A549 (cell line): ENCODE data around the gene TCF7L1. TPM values are rescaled to one million over a fixed set of nuclear protein-coding genes. Genes with fewer than 3 reads are reported as not detected.

Experiments used
- ATAC-seq, 2 experiments: fragments of 200-7000 bp in 1 of 2; fragments of >200 bp in 1 of 2; cut with Nextera tagmentation in 1 of 2; cut with Tn5 transposase in 1 of 2; 3 replicates each; pipeline versions ENCODE4 v1.8.0 to v1.9.1; 2018 to 2020; ENCODE audit warnings: mild to moderate bottlenecking in 1 of 2, moderate library complexity in 1 of 2
- CTCF ChIA-PET: fragments of 300-600 bp; sonication (Branson Sonifier 250); formaldehyde crosslinking; extraction: SDS; loops from one replicate; lab custom pipeline; 2021; ENCODE audit warnings: antibody characterized with exemption, inconsistent platforms; lab: Yijun Ruan, JAX
- POLR2A ChIA-PET: fragments of 350-600 bp; formaldehyde crosslinking; extraction: SDS; loops from one replicate; lab custom pipeline; 2021; ENCODE audit warnings: antibody characterized with exemption, inconsistent platforms; lab: Yijun Ruan, JAX
- DNase-seq, 2 experiments: peaks; one replicate each; pipeline versions ENCODE4 v3.0.0 to v3.0.0-alpha.2; 2011 to 2016; ENCODE audit warnings: low read depth in 1 of 2, low spot score in 1 of 2
- FAIRE-seq: peaks from 2 replicates; lab custom pipeline; 2011; peaks lifted over from hg19 to GRCh38; lab: Jason Lieb, UNC
- H3K27ac ChIP-seq, 2 experiments: fragments of >200 bp; sonication (Bioruptor Twin); formaldehyde crosslinking; 3 replicates each; pipeline ENCODE4 v1.5.1; 2016 to 2017
- H3K4me1 ChIP-seq: fragments of >200 bp; sonication (Bioruptor Twin); formaldehyde crosslinking; 3 replicates; pipeline ENCODE4 v1.6.1; 2016
- H3K4me2 ChIP-seq: fragments of >200 bp; sonication (Bioruptor Twin); formaldehyde crosslinking; 3 replicates; pipeline ENCODE4 v1.6.1; 2016
- H3K4me3 ChIP-seq: fragments of >200 bp; sonication (Bioruptor Twin); formaldehyde crosslinking; 3 replicates; pipeline ENCODE4 v1.5.1; 2016
- H3K9me3 ChIP-seq: fragments of >200 bp; sonication (Bioruptor Twin); formaldehyde crosslinking; 3 replicates; pipeline ENCODE4 v1.6.1; 2016
- CBX8 ChIP-seq: fragments of 200-600 bp; sonication (generic); IDR thresholded peaks from 2 replicates; pipeline ENCODE4 v1.6.1; 2016
- EHF ChIP-seq: fragments of 250-450 bp; sonication (Bioruptor Pico); IDR thresholded peaks from 2 replicates; pipeline ENCODE4 v1.5.0; 2020; ENCODE audit warnings: mild to moderate bottlenecking
- ELK1 ChIP-seq: fragments of 150-350 bp; IDR thresholded peaks from 2 replicates; pipeline ENCODE4 v1.6.1; 2014; ENCODE audit warnings: low read depth, mild to moderate bottlenecking, low read length
- FOSB ChIP-seq: fragments of 250-450 bp; sonication (Bioruptor Pico); IDR thresholded peaks from 2 replicates; pipeline ENCODE4 v1.5.0; 2020; ENCODE audit warnings: mild to moderate bottlenecking, moderate library complexity
- FOXS1 ChIP-seq: fragments of 250-450 bp; sonication (Bioruptor Pico); IDR thresholded peaks from 2 replicates; pipeline ENCODE4 v1.5.0; 2020; ENCODE audit warnings: mild to moderate bottlenecking, moderate library complexity
- GATA3 ChIP-seq: IDR thresholded peaks from 2 replicates; pipeline ENCODE4 v1.6.1; 2012; ENCODE audit warnings: borderline replicate concordance
- HDAC2 ChIP-seq: fragments of 200-600 bp; sonication (generic); IDR thresholded peaks from 2 replicates; pipeline ENCODE4 v1.6.1; 2016
- HES2 ChIP-seq: fragments of >200 bp; sonication (Bioruptor Twin); formaldehyde crosslinking; IDR thresholded peaks from 2 replicates; pipeline ENCODE4 v1.6.1; 2016
- HMGXB4 ChIP-seq: fragments of 250-450 bp; sonication (Bioruptor Pico); IDR thresholded peaks from 2 replicates; pipeline ENCODE4 v1.5.0; 2021; ENCODE audit warnings: mild to moderate bottlenecking, moderate library complexity, borderline replicate concordance
- HOXB13 ChIP-seq: fragments of 250-450 bp; sonication (Bioruptor Pico); IDR thresholded peaks from 2 replicates; pipeline ENCODE4 v1.5.0; 2020; ENCODE audit warnings: low read depth, mild to moderate bottlenecking, moderate library complexity
- HOXB5 ChIP-seq: fragments of 250-450 bp; sonication (Bioruptor Pico); IDR thresholded peaks from 2 replicates; pipeline ENCODE4 v1.5.0; 2020; ENCODE audit warnings: mild to moderate bottlenecking, moderate library complexity
- JUN ChIP-seq, 2 experiments: fragments of >200 bp; sonication (Bioruptor Twin); formaldehyde crosslinking; IDR thresholded peaks; 2 replicates in 1 of 2; 3 replicates in 1 of 2; pipeline ENCODE4 v1.6.1; 2016 to 2017
- JUNB ChIP-seq: fragments of >200 bp; sonication (Bioruptor Twin); formaldehyde crosslinking; IDR thresholded peaks from 2 replicates; pipeline ENCODE4 v1.6.1; 2016
- MYC ChIP-seq: IDR thresholded peaks from 2 replicates; pipeline ENCODE4 v1.6.1; 2012; ENCODE audit warnings: mild to moderate bottlenecking, inconsistent platforms, low read length, improper control_type of control experiment, borderline replicate concordance
- NFE2L2 ChIP-seq: fragments of 150-350 bp; conservative IDR thresholded peaks from 2 replicates; pipeline ENCODE4 v1.6.1; 2014; ENCODE audit warnings: low read length
- NPAS2 ChIP-seq: fragments of 250-450 bp; sonication (Bioruptor Pico); IDR thresholded peaks from 2 replicates; pipeline ENCODE4 v1.8.0; 2022; ENCODE audit warnings: mild to moderate bottlenecking, moderate library complexity, borderline replicate concordance
- PBX3 ChIP-seq: IDR thresholded peaks from 2 replicates; pipeline ENCODE4 v1.6.1; 2012
- PHF8 ChIP-seq: fragments of 200-600 bp; sonication (generic); IDR thresholded peaks from 2 replicates; pipeline ENCODE4 v1.6.1; 2016; ENCODE audit warnings: low read depth, mild to moderate bottlenecking, antibody characterized with exemption, moderate library complexity, borderline replicate concordance
- POLR2A ChIP-seq: IDR thresholded peaks from 2 replicates; pipeline ENCODE4 v1.6.1; 2012; ENCODE audit warnings: mild to moderate bottlenecking, low read length
- RAD21 ChIP-seq, 2 experiments: fragments of >200 bp in 1 of 2; sonication (Bioruptor Twin) in 1 of 2; formaldehyde crosslinking in 1 of 2; IDR thresholded peaks in 1 of 2; conservative IDR thresholded peaks in 1 of 2; 2 replicates in 1 of 2; 3 replicates in 1 of 2; pipeline ENCODE4 v1.6.1; 2012 to 2018; ENCODE audit warnings: inconsistent platforms in 1 of 2
- RARB ChIP-seq: fragments of 250-450 bp; sonication (Bioruptor Pico); IDR thresholded peaks from 2 replicates; pipeline ENCODE4 v1.8.0; 2021; ENCODE audit warnings: mild to moderate bottlenecking, moderate library complexity
- RNF2 ChIP-seq: fragments of 200-600 bp; sonication (generic); IDR thresholded peaks from 2 replicates; pipeline ENCODE4 v1.6.1; 2016; ENCODE audit warnings: low read depth, mild to moderate bottlenecking, antibody characterized with exemption, moderate library complexity, borderline replicate concordance
- SMC3 ChIP-seq: fragments of >200 bp; sonication (Bioruptor Twin); formaldehyde crosslinking; IDR thresholded peaks from 3 replicates; pipeline ENCODE4 v1.6.1; 2018; ENCODE audit warnings: inconsistent platforms
- TFCP2L1 ChIP-seq: fragments of 250-450 bp; sonication (Bioruptor Pico); IDR thresholded peaks from 2 replicates; pipeline ENCODE4 v1.5.0; 2021; ENCODE audit warnings: mild to moderate bottlenecking
- ZFP36 ChIP-seq: fragments of 450-650 bp; IDR thresholded peaks from 2 replicates; pipeline ENCODE4 v1.6.1; 2014; ENCODE audit warnings: borderline replicate concordance; ENCODE audit not compliant: partially characterized antibody
- ZNF302 ChIP-seq: fragments of 250-450 bp; sonication (Bioruptor Pico); IDR thresholded peaks from 2 replicates; pipeline ENCODE4 v1.9.0; 2021; ENCODE audit warnings: inconsistent platforms, mild to moderate bottlenecking, moderate library complexity
- WGBS: methylation state at CpG from one replicate; pipeline ENCODE4 v1.1.6; 2017; ENCODE audit errors: missing lambda C conversion rate; 5-methylcytosine and 5-hydroxymethylcytosine counted together
- polyA plus RNA-seq, 4 experiments: library from polyadenylated mRNA; depleted of rRNA in 3 of 4; stranded (reverse); fragments of >200 nt; fragmentation: RNase III in 1 of 4; extraction: RNeasy Plus Mini Kit Qiagen cat#74134 plus additional on column Dnase treatment in 1 of 4; gene quantifications; 2 replicates in 3 of 4; 3 replicates in 1 of 4; pipeline ENCODE4 v1.2.3, GENCODE V29; 2011 to 2017

Gene TCF7L1
- polyA plus RNA-seq, 2 of the 4 experiments (the other 2 are of a cell fraction), result 0.68 to 4.4 TPM

- no peak for ATAC-seq
- ChIA-PET POLR2A (no interaction called here), CTCF (interaction anchor here (1.0 to 2.3 kb wide), 3 partner anchors 12 to 102 kb away, joined by 3 to 9 read pairs (median 3); no protein-coding TSS in a partner anchor)
- peaks cover 1% of the 10 kb centered on the region; the same call in 1 of the 3 replicates for H3K4me1 ChIP-seq
- no peak for DNase-seq
- H3K27ac ChIP-seq, result no peak overlapping the region
- H3K4me3 ChIP-seq, result no peak overlapping the region
- TF ChIP-seq FOXS1 (CRISPR knock-in tag), result no peak
- no peak for TF ChIP-seq PHF8
- TF ChIP-seq RNF2, result no peak
- no peak for TF ChIP-seq TFCP2L1 (CRISPR knock-in tag)
- no peak for TF ChIP-seq PBX3
- TF ChIP-seq MYC, result no peak
- no peak for TF ChIP-seq NPAS2 (CRISPR knock-in tag)
- no peak for TF ChIP-seq POLR2A
- TF ChIP-seq HMGXB4 (CRISPR knock-in tag), result no peak
- TF ChIP-seq HES2, result no peak
- no peak for TF ChIP-seq ZNF302 (CRISPR knock-in tag)
- TF ChIP-seq RAD21 (conservative IDR thresholded peaks at IDR 0.05 in 1 of 2, IDR thresholded peaks at IDR 0.05 in 1 of 2), result no peak
- TF ChIP-seq NFE2L2, result no peak
- no peak for TF ChIP-seq HOXB13
- no peaks in the 10 kb centered on the region for H3K9me3 ChIP-seq
- no peak overlapping the region for H3K4me2 ChIP-seq
- no peak for FAIRE-seq
- 84% methylated on average over 4 of the region's 4 CpGs for WGBS
Measured at GRCh38 chr2:85183479-85183878, 50.3 kb downstream of the TCF7L1 start.

- Histone ChIP-seq H3K4me3 (no peak overlapping the region), H3K4me2 (no peak overlapping the region), H3K4me1 (peaks cover 9% of the 10 kb centered on the region; the same call in 2 of the 3 replicates), H3K27ac (no peak overlapping the region), H3K9me3 (no peaks in the 10 kb centered on the region)
- FAIRE-seq (no peak), DNase-seq (no peak), ATAC-seq (no peak)
- TF ChIP-seq PBX3, result no peak
- TF ChIP-seq HOXB13, result no peak
- no peak for TF ChIP-seq JUNB
- no peak for TF ChIP-seq EHF (CRISPR knock-in tag)
- no peak for TF ChIP-seq ZFP36
- no peak for TF ChIP-seq HES2
- no peak for TF ChIP-seq GATA3
- no peak for TF ChIP-seq HDAC2
- TF ChIP-seq ELK1, result no peak
- TF ChIP-seq HOXB5 (CRISPR knock-in tag), result no peak
- no peak for TF ChIP-seq FOSB (CRISPR knock-in tag)
- TF ChIP-seq RARB (CRISPR knock-in tag), result no peak
- no peak for TF ChIP-seq JUN (IDR thresholded peaks at IDR 0.05)
- no peak for TF ChIP-seq PHF8
- no peak for TF ChIP-seq RAD21 (conservative IDR thresholded peaks at IDR 0.05 in 1 of 2, IDR thresholded peaks at IDR 0.05 in 1 of 2)
- no peak for TF ChIP-seq SMC3
- TF ChIP-seq CBX8, result no peak
- no peak for TF ChIP-seq HMGXB4 (CRISPR knock-in tag)
- WGBS, result 93% methylated on average over 9 of the region's 9 CpGs
- POLR2A ChIA-PET, result no interaction called here
- CTCF ChIA-PET, result interaction anchor here (1.0 to 2.3 kb wide), 2 partner anchors 13 to 101 kb away, joined by 3 to 9 read pairs; no protein-coding TSS in a partner anchor
Measured at GRCh38 chr2:85184231-85184630, 51.0 kb downstream of the TCF7L1 start.
